GM21423 (cell line): ENCODE results near the gene ATP7B.
"Not testable (repeated sequence)": the region's sequence is repeated elsewhere in the genome, so short reads cannot be mapped to it uniquely, and the experiment has no call there.

Experiments
- ATAC-seq: cut with Tn5 transposase; IDR thresholded peaks from one replicate; pipeline ENCODE4 v1.9.1; 2021; ENCODE audit warnings: mild to moderate bottlenecking, moderate library complexity; ENCODE audit not compliant: unreplicated experiment

ATP7B gene

DNA sequence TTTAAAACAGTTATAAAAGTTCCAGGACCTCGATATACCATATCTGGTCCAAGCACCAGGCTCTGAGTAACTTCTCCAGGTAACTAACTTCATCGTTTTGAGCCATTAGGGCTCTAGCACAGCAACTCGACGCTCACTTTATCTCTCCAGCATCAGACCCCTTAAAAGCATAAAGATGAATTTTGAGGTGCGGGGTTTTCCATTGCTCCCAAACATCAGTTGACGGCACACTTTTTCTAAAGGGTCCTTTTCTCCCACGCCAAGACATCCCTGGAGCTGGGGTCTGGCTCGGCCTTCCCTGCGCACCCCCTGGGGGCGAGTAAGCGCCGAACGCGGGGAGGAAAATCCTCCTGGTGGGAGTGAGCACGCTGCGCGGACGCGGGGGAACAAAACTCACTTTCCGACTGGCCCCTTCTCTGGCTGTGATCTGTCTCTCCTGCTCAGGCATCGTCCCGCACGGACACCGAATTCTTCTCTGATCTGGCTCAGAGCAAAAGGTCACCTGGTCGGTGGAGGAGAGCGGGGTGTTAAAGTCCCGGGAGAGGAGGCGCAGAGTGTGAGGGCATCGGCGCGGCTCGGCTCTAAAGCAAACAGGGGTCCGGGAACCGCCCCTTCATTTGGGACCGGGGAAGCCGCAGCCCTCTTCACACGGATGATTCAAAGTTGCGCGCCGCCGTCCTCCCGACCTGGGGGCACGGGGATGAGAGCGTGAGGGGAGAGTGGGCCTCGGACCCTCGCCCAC lies at the start of gene ATP7B:
TSS of gene ATP7B (minus strand) at position 561 of the 742 bp plus-strand sequence. CDS start at position 448, 113 bp downstream.
- no peak for ATAC-seq

- ATAC-seq = no peak
These were observed 42.2 kb upstream of the ATP7B start for GRCh38 chr13:52053460-52053859.

DNA sequence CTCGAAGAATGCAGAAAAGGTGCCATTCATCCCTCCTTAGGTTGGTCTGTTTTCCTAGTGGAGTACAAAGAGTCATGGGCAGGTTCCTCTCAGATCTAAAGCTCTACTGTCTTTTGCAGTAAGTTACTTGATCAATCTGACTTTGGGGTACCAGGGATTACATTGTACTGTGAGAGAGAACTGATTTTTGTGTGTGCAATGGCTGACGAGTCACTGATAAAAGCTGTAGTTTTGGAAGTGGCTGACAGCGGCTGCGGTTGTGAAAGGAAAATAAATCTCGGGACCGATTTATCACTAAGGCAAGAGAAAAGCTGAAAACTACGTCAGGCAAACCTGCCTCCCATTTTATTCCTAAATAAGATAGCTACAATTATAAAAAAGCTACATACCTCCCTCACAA lies 40.1 kb upstream of the ATP7B start:
- ATAC-seq = no peak

DNA sequence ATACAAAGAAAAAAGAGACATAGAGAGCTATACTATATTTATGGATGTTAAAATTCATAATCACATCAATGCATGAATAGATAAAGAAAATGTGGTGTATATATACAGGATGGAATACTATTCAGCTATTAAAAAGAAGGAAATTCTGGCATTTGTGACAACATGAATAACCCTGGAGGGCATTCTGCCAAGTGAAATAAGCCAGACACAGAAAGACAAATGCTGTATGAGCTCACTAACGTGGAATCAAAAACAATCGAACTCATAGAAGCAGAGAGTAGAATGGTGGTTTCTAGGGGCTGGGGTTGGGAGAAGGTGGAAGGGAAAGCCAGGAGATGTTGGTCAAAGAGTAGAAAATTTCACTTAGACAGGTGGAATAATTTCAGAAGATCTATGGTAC lies 37.3 kb upstream of the ATP7B start:
- no peak for ATAC-seq

DNA sequence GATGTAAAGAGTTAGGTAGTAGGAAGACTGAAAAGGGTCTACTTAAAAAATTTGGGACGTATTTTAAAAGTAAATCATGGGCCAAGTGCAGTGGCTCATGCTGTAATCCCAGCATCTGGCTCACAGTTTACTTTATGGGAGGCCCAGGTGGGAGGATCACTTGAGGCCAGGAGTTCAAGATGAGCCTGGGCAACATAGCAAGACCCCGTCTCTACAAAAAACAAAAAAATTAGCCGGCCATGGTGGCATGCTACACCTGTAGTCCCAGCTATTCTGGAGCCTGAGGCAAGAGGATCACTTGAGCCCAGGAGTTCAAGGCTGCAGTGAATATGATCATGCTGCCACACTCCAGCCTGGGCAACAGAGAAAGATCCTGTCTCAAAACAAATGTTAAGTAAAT lies 36.2 kb upstream of the ATP7B start:
- ATAC-seq = no peak

DNA sequence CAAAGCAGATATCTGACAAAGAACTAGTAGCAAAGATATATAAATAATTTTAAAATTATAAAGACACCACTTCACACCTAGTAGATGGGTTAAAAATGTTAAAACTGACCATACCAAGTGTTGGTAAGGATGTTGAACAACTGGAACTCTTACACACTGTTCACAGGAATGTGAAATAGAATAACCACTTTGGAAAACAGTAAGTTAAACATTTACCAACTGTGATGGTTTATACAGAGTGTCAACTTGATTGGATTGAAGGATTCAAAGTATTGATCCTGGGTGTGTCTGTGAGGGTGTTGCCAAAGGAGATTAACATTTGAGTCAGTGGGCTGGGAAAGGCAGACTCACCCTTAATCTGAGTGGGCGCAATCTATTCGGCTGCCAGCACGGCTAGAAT lies 32.4 kb upstream of the ATP7B start:
- ATAC-seq = no peak

- no peak for ATAC-seq
These were observed 24.8 kb upstream of the ATP7B start for GRCh38 chr13:52036037-52036436.

GRCh38 chr13:52034616-52035226 lies 23.5 kb upstream of the ATP7B start:
- no peak for ATAC-seq

- no peak for ATAC-seq
These were observed 21.8 kb upstream of the ATP7B start for GRCh38 chr13:52033039-52033438.

- ATAC-seq = not testable (repeated sequence)
These were observed 19.2 kb upstream of the ATP7B start for GRCh38 chr13:52030401-52030800.

- no peak for ATAC-seq
These were observed 18.3 kb upstream of the ATP7B start for GRCh38 chr13:52029569-52029968.

DNA sequence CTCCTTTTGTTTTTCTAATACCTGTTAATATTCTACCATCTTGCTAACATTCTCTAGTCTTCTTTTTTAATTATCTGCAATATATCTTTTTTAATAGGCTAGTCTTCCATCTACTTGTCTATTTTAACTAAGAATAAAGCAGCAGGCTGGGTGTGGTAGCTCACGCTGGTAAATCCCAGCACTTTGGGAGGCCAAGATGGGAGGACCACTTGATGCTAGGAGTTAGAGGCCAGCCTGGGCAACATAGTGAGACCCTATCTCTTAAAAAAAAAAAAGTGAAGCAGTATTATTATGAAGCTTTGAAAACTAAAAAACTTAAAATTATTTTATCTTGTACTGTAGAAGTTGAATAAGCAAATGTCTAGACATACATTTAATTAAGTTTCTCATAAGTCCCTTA lies 16.6 kb upstream of the ATP7B start:
- ATAC-seq = no peak

DNA sequence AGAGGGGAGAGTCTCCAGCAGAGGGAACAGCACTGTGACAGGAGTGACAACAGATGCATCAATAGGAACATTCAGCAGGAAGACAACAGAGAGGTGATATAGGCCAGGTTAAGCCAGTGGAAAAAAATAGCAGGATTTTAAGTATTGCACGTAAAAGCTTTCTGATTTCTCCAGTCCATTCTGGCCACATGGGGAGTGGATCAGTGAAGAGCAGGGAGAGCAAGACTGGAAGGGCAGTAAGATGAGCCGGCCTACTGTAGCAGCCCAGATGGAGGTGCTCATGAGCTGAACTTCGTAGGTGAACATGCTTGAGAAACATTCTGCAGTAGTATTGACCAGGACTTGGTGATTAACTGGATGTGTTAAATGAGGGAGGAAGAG lies 15.0 kb upstream of the ATP7B start:
- no peak for ATAC-seq

DNA sequence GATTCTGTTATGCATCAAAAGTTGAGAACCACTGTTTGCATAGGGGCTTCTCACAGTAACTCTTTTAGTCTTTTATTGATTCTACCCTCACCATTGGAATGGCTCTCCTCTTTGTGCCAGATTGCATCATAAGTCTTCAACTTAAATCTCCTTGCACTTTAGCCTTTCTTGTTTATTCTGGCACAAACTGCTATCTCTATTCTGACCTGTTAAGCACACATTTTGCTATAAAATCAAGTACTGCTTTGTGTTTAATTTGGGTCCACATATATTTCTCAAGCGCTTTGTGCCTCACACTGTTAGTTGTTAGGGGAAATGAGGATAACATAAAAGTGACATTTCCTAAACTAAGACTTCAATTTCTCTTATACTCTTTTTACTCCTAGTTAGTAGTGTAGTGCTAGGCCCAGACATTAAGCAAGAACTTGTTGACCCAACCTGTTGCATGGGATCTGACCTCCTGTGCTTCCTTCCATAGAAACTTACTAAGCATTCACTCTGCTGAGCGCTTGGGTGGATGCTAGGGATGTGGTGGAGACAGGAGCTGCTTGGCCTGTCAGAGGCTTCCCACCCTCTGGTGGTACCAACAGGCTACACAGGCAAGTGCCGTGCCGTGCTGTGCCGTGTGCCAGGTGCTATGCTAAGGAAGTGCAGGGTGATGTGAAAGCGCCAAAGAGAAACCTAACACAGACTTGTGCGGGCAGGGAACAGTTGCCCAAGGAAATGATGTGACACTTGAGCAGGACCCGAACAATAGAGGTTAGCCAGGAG lies 14.4 kb upstream of the ATP7B start:
- no peak for ATAC-seq

- ATAC-seq = no peak
These were observed 13.2 kb upstream of the ATP7B start, which contains the start of gene UTP14C for GRCh38 chr13:52024481-52024880. Gene UTP14C, plus strand, starts transcription at chr13:52024691. Its CDS starts 4,114 bp downstream, at chr13:52028805.

- ATAC-seq = no peak
These were observed 11.1 kb upstream of the ATP7B start for GRCh38 chr13:52022356-52022755.

DNA sequence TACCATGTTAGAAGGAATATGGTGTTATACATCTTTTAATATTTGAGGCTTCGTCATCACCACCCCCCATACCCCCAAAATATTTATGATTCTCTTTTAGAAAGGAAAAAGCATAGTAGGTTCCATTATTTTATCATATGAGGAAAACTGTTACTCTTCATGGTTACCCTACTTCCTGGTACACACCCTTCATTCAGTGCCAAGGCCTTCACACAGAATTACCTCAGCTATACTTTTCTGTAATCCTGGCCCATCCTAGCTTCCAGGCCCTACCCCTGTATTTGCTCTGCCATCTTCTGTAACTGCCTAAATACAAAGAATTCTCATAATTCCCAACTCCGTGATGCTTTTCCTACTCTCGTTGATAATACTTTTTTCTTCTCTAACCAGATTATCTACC lies 8.9 kb upstream of the ATP7B start:
- ATAC-seq = no peak

DNA sequence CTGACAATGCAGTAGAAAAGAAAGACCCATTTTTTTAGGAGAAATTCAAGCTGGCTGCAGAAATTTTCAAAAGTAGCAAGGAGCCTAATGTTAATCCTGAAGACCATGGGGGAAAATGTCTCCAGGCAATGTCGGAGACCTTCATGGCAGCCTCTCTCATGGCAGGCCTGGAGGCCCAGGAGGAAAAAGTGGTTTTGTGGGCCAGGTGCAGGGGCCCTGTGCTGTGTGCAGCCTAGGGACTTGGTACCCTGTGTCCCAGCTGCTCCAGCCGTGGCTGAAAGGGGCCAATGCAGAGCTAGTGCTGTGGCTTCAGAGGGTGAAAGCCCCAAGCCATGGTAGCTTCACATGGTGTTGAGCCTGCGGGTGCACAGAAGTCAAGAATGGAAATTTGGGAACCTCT lies 5.0 kb upstream of the ATP7B start:
- ATAC-seq = no peak

GRCh38 chr13:52012512-52012836 lies 1.2 kb upstream of the ATP7B start:
- no peak for ATAC-seq

DNA sequence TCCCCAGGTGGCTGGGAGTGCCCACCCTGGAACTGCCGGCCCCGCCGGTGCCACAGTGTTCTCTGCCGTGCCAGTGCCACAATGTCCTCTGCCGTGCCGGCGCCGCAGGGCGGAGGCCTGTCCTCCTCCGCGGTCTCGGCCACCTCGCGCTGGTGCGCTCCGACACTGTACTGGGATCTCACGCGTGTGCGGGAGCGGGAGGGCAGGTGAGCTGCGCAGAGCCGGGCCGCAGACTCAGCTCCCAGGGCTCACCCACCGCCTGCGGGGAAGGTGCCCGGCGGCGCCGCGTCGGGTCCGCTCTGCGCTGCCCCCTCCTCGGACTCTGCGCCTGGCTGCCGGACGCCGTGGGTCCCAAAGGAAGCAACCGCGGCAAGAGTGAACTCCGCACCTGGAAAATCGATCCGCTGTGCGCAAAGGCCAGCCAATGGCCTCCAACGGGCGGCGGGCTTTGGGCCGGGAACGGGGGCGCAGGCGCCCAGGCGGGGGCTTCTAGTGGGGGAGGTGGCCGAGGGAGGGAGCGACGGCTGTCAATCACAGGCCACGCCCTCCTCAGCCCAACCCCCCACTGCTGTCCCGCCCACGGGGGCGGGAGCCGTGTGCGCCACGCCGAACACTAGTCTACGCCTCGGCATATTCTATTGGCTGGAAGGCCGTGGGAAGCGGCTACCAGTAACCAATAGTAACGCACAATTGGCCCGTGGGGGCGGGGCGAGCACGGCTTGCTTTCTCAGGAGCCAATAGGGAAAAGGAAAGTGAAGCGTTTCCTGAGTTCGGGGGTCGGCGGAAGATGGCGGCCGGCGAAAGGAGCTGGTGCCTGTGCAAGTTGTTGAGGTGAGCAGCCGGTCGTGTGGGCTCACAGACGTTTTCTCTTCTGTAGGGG lies 622 bp upstream of the ATP7B start, which contains the start of gene ALG11:
TSS of gene ALG11 (plus strand) at position 767 of the 880 bp plus-strand sequence. CDS start at position 788, 21 bp downstream.
- ATAC-seq = peak; percentile 100

- no peak for ATAC-seq
These were observed 1.3 kb downstream of the ATP7B start for GRCh38 chr13:52009946-52010345.
